ENCODE results near the gene PHC2.

Gene PHC2

DNA sequence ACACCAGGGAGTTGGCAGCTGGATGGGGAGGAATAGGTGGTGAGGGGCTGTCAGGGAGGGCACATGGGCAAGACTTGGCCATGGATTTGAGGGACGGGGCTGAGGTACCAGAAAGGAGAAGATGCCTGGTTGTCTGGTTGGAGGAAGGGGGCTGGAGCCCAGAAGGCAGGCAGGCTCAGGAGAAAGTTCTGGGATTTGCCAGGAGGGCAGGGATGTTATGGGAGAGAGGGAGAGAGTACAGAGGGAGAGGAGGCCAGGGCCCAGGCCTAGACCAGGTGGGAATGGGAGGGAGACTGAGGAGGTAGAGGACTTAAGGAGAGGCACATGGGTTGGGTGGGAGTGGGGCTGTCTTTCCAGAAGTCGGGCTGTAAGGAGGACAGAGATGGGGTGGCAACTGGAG is 114.3 kb downstream of the PHC2 start:
- TF ChIP-seq, protein P1, sequence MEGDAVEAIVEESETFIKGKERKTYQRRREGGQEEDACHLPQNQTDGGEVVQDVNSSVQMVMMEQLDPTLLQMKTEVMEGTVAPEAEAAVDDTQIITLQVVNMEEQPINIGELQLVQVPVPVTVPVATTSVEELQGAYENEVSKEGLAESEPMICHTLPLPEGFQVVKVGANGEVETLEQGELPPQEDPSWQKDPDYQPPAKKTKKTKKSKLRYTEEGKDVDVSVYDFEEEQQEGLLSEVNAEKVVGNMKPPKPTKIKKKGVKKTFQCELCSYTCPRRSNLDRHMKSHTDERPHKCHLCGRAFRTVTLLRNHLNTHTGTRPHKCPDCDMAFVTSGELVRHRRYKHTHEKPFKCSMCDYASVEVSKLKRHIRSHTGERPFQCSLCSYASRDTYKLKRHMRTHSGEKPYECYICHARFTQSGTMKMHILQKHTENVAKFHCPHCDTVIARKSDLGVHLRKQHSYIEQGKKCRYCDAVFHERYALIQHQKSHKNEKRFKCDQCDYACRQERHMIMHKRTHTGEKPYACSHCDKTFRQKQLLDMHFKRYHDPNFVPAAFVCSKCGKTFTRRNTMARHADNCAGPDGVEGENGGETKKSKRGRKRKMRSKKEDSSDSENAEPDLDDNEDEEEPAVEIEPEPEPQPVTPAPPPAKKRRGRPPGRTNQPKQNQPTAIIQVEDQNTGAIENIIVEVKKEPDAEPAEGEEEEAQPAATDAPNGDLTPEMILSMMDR (IDR thresholded peaks at IDR 0.05; ENCODE audit: insufficient read depth, low read length, poor library complexity, severe bottlenecking) = no peak
- no peak for TF ChIP-seq EZH2phosphoT487 (conservative IDR thresholded peaks at IDR 0.05; ENCODE audit: low read length)
- no peaks in the 10 kb centered on the region for H4K20me1 ChIP-seq (ENCODE audit: low read depth, low read length)
- no peak overlapping the region for H3K4me2 ChIP-seq (ENCODE audit: low read depth, low read length, poor library complexity, severe bottlenecking)
- no peak overlapping the region for H3K4me3 ChIP-seq (ENCODE audit: insufficient read depth, low read length, poor library complexity, severe bottlenecking)
- H3K9me2 ChIP-seq (replicated peaks; ENCODE audit: insufficient read depth, low read length) = no peaks in the 10 kb centered on the region
- H2AFZ ChIP-seq (ENCODE audit: low read depth, low read length, severe bottlenecking) = no peak overlapping the region
- no peaks in the 10 kb centered on the region for H3F3A ChIP-seq (ENCODE audit: insufficient read depth)
- no peaks in the 10 kb centered on the region for H3K27me3 ChIP-seq (ENCODE audit: low read length)
- H3K9ac ChIP-seq (ENCODE audit: low read length) = no peak overlapping the region
- H3K79me2 ChIP-seq (ENCODE audit: insufficient read depth, low read length) = no peaks in the 10 kb centered on the region
- H3K9me3 ChIP-seq (ENCODE audit: insufficient read depth, low read length) = no peaks in the 10 kb centered on the region
- H3K36me3 ChIP-seq (ENCODE audit: low read length) = no peaks in the 10 kb centered on the region
- H3K27ac ChIP-seq (ENCODE audit: low read depth, low read length) = no peak overlapping the region

GRCh38 chr1:33314416-33314815 is 116.5 kb downstream of the PHC2 start:
- H3K4me3 ChIP-seq (ENCODE audit: insufficient read depth, low read length, poor library complexity, severe bottlenecking) = no peak overlapping the region
- no peaks in the 10 kb centered on the region for H3F3A ChIP-seq (ENCODE audit: insufficient read depth)
- no peaks in the 10 kb centered on the region for H3K36me3 ChIP-seq (ENCODE audit: low read length)
- TF ChIP-seq EZH2phosphoT487 (conservative IDR thresholded peaks at IDR 0.05; ENCODE audit: low read length) = no peak
- TF ChIP-seq, protein P1 (IDR thresholded peaks at IDR 0.05; ENCODE audit: insufficient read depth, low read length, poor library complexity, severe bottlenecking) = no peak
- no peak overlapping the region for H3K9ac ChIP-seq (ENCODE audit: low read length)
- H2AFZ ChIP-seq (ENCODE audit: low read depth, low read length, severe bottlenecking) = no peak overlapping the region
- no peaks in the 10 kb centered on the region for H3K79me2 ChIP-seq (ENCODE audit: insufficient read depth, low read length)
- H3K27ac ChIP-seq (ENCODE audit: low read depth, low read length) = no peak overlapping the region
- no peaks in the 10 kb centered on the region for H3K9me3 ChIP-seq (ENCODE audit: insufficient read depth, low read length)
- H3K9me2 ChIP-seq (replicated peaks; ENCODE audit: insufficient read depth, low read length) = no peaks in the 10 kb centered on the region
- H3K27me3 ChIP-seq (ENCODE audit: low read length) = no peaks in the 10 kb centered on the region
- H4K20me1 ChIP-seq (ENCODE audit: low read depth, low read length) = no peaks in the 10 kb centered on the region
- no peak overlapping the region for H3K4me2 ChIP-seq (ENCODE audit: low read depth, low read length, poor library complexity, severe bottlenecking)

- Histone ChIP-seq H3K36me3 (ENCODE audit: low read length) (no peaks in the 10 kb centered on the region), H3K9ac (ENCODE audit: low read length) (no peak overlapping the region), H3K4me2 (ENCODE audit: low read depth, low read length, poor library complexity, severe bottlenecking) (no peak overlapping the region), H3K27me3 (ENCODE audit: low read length) (no peaks in the 10 kb centered on the region), H3K79me2 (ENCODE audit: insufficient read depth, low read length) (no peaks in the 10 kb centered on the region), H3F3A (ENCODE audit: insufficient read depth) (no peaks in the 10 kb centered on the region), H3K9me2 (replicated peaks; ENCODE audit: insufficient read depth, low read length) (no peaks in the 10 kb centered on the region), H2AFZ (ENCODE audit: low read depth, low read length, severe bottlenecking) (no peak overlapping the region), H3K9me3 (ENCODE audit: insufficient read depth, low read length) (no peaks in the 10 kb centered on the region), H4K20me1 (ENCODE audit: low read depth, low read length) (no peaks in the 10 kb centered on the region), H3K4me3 (ENCODE audit: insufficient read depth, low read length, poor library complexity, severe bottlenecking) (no peak overlapping the region), H3K27ac (ENCODE audit: low read depth, low read length) (no peak overlapping the region)
- TF ChIP-seq, protein P1 (IDR thresholded peaks at IDR 0.05; ENCODE audit: insufficient read depth, low read length, poor library complexity, severe bottlenecking) = no peak
- no peak for TF ChIP-seq EZH2phosphoT487 (conservative IDR thresholded peaks at IDR 0.05; ENCODE audit: low read length)
Measured at GRCh38 chr1:33312413-33312749, 118.5 kb downstream of the PHC2 start.
